Testis (tissue), 2 donors: Measurements from ENCODE around the gene TOP3B.

Source experiments
- POLR2A ChIP-seq: fragments of 450-650 bp; IDR thresholded peaks from one replicate; pipeline ENCODE4 v1.6.1; 2017; ENCODE audit warnings: antibody characterized with exemption, mild to moderate bottlenecking, moderate library complexity
- TF ChIP-seq, protein P1 (sequence below), 3 experiments: fragments of 450-650 bp in 2 of 3; fragments of 200-600 bp in 1 of 3; sonication (generic) in 1 of 3; IDR thresholded peaks; one replicate each; pipeline ENCODE4 v1.5.1; 2016 to 2019; ENCODE audit warnings: antibody characterized with exemption in 3 of 3, mild to moderate bottlenecking in 2 of 3, moderate library complexity in 1 of 3

DNA sequence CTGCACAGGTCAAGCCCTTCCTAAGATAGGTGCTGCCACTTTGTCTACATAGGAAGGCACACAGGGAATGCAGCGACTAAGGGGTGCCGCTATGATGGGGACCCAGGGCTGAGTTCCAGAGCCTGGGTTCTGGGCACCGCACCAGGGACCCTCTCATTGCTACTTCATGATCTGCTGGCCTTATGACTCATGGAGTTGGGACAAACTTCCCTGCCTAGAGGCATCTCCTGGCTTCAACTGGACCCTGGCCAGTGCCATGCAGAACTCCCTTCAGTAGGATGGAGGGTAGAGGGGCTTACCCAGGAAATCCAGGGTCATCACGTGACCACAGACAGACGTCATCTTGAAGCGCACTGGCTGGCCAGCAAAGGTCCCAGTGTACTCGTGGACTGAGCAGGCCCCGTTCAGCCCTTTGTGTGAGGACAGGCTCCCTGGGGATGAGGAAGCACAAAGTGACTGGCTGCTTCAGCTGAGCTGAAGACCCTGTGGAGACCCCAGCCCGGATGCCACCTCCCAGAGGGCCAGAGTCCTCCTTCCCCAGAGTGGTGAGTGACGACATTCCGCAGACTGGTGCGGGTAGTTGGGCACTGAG, 8.4 kb downstream of the TOP3B start:
- TF ChIP-seq, protein P1, sequence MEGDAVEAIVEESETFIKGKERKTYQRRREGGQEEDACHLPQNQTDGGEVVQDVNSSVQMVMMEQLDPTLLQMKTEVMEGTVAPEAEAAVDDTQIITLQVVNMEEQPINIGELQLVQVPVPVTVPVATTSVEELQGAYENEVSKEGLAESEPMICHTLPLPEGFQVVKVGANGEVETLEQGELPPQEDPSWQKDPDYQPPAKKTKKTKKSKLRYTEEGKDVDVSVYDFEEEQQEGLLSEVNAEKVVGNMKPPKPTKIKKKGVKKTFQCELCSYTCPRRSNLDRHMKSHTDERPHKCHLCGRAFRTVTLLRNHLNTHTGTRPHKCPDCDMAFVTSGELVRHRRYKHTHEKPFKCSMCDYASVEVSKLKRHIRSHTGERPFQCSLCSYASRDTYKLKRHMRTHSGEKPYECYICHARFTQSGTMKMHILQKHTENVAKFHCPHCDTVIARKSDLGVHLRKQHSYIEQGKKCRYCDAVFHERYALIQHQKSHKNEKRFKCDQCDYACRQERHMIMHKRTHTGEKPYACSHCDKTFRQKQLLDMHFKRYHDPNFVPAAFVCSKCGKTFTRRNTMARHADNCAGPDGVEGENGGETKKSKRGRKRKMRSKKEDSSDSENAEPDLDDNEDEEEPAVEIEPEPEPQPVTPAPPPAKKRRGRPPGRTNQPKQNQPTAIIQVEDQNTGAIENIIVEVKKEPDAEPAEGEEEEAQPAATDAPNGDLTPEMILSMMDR (IDR thresholded peaks at IDR 0.05), result no peak
- TF ChIP-seq POLR2A, result no peak
